Measurements from ENCODE around the gene GINS2. TPM values are rescaled to one million over a fixed set of nuclear protein-coding genes. Genes with fewer than 3 reads are reported as not detected.
A peak's percentile ranks its signal among the peaks of the same experiment; 100 is the strongest.

GINS2 gene
- total RNA-seq, 1 donor from 2014 or later: 1.1 TPM

DNA sequence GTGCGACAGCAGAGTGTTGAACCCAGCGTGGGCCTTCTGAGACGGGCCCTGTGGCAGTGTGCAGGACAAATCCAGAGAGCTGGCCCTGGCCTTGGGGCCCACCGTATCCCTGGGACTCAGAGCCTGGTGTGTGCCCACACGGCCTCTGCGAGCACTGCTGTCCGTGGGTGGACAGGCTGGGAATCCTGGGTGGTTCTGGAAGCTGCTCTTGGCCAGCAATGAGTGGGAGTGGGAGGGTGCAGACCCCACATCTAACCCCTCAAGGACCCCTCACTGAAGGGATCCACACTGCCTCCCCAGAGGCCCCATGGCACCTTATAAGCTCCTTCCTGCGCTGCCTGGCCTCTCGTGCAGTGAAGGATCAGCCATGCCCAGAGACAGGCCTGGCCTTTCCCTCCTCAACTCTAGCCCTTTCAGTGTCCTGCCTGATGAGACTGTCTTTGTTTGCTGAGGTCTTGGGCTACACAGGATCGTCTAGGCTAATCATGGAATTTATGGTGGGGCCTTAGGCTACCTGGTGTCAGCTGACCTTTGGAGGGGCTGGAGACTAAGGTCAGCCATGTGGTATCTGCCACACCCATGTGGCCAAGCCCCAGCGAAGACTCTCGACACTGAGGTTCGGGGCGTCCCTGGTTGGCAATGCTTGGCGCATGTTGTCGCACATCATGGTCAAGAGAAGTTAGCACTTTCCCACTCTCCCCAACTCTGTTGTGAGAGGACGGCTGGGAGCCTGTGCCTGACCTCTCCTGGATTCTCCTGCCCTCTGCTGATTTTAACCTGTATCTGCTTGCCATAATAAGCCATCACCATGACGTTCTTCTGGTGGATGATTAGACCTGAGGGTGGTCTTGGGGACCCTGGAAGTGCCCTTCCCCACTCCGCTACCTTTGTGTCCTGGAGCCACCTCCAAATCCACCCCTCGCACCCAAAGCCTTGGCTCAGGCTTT lies 16.4 kb upstream of the GINS2 start:
- Histone ChIP-seq H3K36me3 (no peaks in the 10 kb centered on the region), H3K4me1 (no peaks in the 10 kb centered on the region), H3K27me3 (ENCODE audit: low read depth) (no peaks in the 10 kb centered on the region), H3K27ac (no peak overlapping the region), H3K9me3 (no peaks in the 10 kb centered on the region), H3K4me3 (no peak overlapping the region)
- intact Hi-C loops (cut with DNase I): no loop called here
- ATAC-seq: no peak
- DNase-seq: no peak
- TF ChIP-seq CTCF (IDR thresholded peaks at IDR 0.05): no peak

DNA sequence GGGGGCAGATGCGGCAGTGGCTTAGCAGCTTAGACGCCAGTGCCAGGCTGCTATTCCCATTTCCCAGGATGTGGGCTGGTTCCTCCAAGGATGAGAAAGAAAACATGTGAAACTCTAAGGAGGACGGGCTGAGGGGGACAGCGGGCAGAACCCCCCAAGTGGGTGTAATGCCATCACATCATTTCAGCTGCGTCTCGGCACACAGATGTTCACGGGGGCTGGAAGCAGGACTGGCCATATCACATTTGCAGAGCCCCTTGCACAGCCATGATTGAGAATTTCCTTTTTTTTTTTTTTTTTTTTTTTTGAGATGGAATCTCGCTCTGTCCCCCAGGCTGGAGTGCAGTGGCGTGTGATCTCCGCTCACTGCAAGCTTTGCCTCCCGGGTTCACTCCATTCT lies 15.3 kb upstream of the GINS2 start:
- intact Hi-C loops (cut with DNase I): no loop called here
- Histone ChIP-seq H3K9me3 (no peaks in the 10 kb centered on the region), H3K27ac (no peak overlapping the region), H3K27me3 (ENCODE audit: low read depth) (no peaks in the 10 kb centered on the region), H3K4me3 (no peak overlapping the region), H3K4me1 (no peaks in the 10 kb centered on the region), H3K36me3 (no peaks in the 10 kb centered on the region)
- no peak for DNase-seq
- no peak for TF ChIP-seq CTCF (IDR thresholded peaks at IDR 0.05)
- ATAC-seq: no peak

DNA sequence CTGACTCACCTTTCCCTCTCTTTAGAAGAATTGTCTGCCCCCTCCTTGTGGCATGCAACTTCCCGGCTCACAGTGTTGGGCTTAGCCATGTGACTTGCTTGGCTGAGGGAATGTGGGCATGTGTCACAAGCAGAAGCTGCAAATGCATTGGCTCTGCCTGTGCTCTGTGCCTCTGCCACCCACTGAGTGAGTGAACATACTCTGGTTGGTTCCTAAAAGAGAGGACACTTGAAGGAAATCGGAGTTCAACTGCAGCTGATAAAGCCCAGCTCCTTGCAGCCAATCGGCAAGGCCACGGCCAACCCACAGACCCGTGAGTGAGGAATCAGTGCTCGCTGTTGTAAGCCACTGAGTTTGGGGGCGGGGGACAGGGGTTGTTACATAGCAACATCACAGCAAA lies 10.9 kb upstream of the GINS2 start:
- H3K4me1 ChIP-seq: no peaks in the 10 kb centered on the region
- H3K27me3 ChIP-seq (ENCODE audit: low read depth): peaks cover 28% of the 10 kb centered on the region
- intact Hi-C loops (cut with DNase I): no loop called here
- H3K9me3 ChIP-seq: no peaks in the 10 kb centered on the region
- no peak for DNase-seq
- peak; percentile 44 to 68 for ATAC-seq
- no peak overlapping the region for H3K4me3 ChIP-seq
- no peak for TF ChIP-seq CTCF (IDR thresholded peaks at IDR 0.05)
- H3K27ac ChIP-seq: no peak overlapping the region
- H3K36me3 ChIP-seq: no peaks in the 10 kb centered on the region

GRCh38 chr16:85698935-85699558 lies 10.3 kb upstream of the GINS2 start:
- Histone ChIP-seq H3K4me1 (no peaks in the 10 kb centered on the region), H3K27ac (no peak overlapping the region), H3K36me3 (no peaks in the 10 kb centered on the region), H3K4me3 (no peak overlapping the region), H3K9me3 (no peaks in the 10 kb centered on the region), H3K27me3 (ENCODE audit: low read depth) (peaks cover 28% of the 10 kb centered on the region)
- DNase-seq (no peak), ATAC-seq (no peak)
- intact Hi-C loops (cut with DNase I): no loop called here
- TF ChIP-seq CTCF (IDR thresholded peaks at IDR 0.05): no peak

- Histone ChIP-seq H3K4me3 (no peak overlapping the region), H3K4me1 (no peaks in the 10 kb centered on the region), H3K27me3 (ENCODE audit: low read depth) (peaks cover 28% of the 10 kb centered on the region), H3K9me3 (no peaks in the 10 kb centered on the region), H3K27ac (no peak overlapping the region), H3K36me3 (no peaks in the 10 kb centered on the region)
- ATAC-seq: no peak
- intact Hi-C loops (cut with DNase I): no loop called here
- no peak for TF ChIP-seq CTCF (IDR thresholded peaks at IDR 0.05)
- DNase-seq: no peak
Measured at GRCh38 chr16:85698459-85698891, 9.7 kb upstream of the GINS2 start.

Data from lower lobe of right lung (tissue), 2 donors.